Hepatocyte (in vitro differentiated cells): ENCODE measurements around the gene HS3ST5.

Source experiments
- CTCF ChIP-seq: fragments of 200-600 bp; sonication (generic); IDR thresholded peaks from 2 replicates; pipeline ENCODE4 v1.5.1; 2016; ENCODE audit warnings: antibody characterized with exemption, mild to moderate bottlenecking; ENCODE audit not compliant: poor library complexity
- EZH2 ChIP-seq: fragments of 200-600 bp; sonication (generic); IDR thresholded peaks from 2 replicates; pipeline ENCODE4 v1.6.1; 2016; ENCODE audit warnings: antibody characterized with exemption, mild to moderate bottlenecking, borderline replicate concordance
- EZH2phosphoT487 ChIP-seq: fragments of 200-600 bp; sonication (generic); IDR thresholded peaks from one replicate; pipeline ENCODE4 v1.6.1; 2018; ENCODE audit warnings: antibody characterized with exemption, mild to moderate bottlenecking, low read depth, moderate library complexity; ENCODE audit not compliant: unreplicated experiment, severe bottlenecking

GRCh38 chr6:114323784-114324183, 19.0 kb downstream of the HS3ST5 start:
- TF ChIP-seq CTCF (no peak), EZH2 (no peak), EZH2phosphoT487 (no peak)
